Central memory CD8-positive, alpha-beta T cell (primary cell): ENCODE data around the gene STK17A.
"Not testable (repeated sequence)": the region's sequence is repeated elsewhere in the genome, so short reads cannot be mapped to it uniquely, and the experiment has no call there.

Experiments used
- ATAC-seq: fragments of 150-1000 bp; cut with Tn5 transposase; replicated peaks from 2 replicates; pipeline ENCODE4 v1.10.0; 2022; ENCODE audit warnings: mild to moderate bottlenecking, moderate FRiP score, moderate number of reproducible peaks; ENCODE audit not compliant: poor library complexity, severe bottlenecking; ENCODE audit errors: extremely low read depth
- DNase-seq, 2 donors: peaks; one replicate each; pipeline ENCODE4 v3.0.0; 2021; ENCODE audit warnings: low spot score in 2 of 2
- H3K27ac Mint-ChIP-seq: one replicate; pipeline ENCODE4 v1.8.0; 2022; ENCODE audit warnings: low read depth, mild to moderate bottlenecking, moderate library complexity, mixed read lengths
- H3K27me3 Mint-ChIP-seq: one replicate; pipeline ENCODE4 v1.8.0; 2022; ENCODE audit warnings: mixed read lengths
- H3K36me3 Mint-ChIP-seq: one replicate; pipeline ENCODE4 v1.8.0; 2022; ENCODE audit warnings: mild to moderate bottlenecking, moderate library complexity, mixed read lengths; ENCODE audit not compliant: insufficient read depth
- H3K4me1 Mint-ChIP-seq: one replicate; pipeline ENCODE4 v1.8.0; 2022; ENCODE audit warnings: mixed read lengths
- H3K4me3 Mint-ChIP-seq: one replicate; pipeline ENCODE4 v1.8.0; 2022; ENCODE audit warnings: mild to moderate bottlenecking, moderate library complexity, mixed read lengths
- H3K9me3 Mint-ChIP-seq: one replicate; pipeline ENCODE4 v1.8.0; 2022; ENCODE audit warnings: mixed read lengths

Gene STK17A

DNA sequence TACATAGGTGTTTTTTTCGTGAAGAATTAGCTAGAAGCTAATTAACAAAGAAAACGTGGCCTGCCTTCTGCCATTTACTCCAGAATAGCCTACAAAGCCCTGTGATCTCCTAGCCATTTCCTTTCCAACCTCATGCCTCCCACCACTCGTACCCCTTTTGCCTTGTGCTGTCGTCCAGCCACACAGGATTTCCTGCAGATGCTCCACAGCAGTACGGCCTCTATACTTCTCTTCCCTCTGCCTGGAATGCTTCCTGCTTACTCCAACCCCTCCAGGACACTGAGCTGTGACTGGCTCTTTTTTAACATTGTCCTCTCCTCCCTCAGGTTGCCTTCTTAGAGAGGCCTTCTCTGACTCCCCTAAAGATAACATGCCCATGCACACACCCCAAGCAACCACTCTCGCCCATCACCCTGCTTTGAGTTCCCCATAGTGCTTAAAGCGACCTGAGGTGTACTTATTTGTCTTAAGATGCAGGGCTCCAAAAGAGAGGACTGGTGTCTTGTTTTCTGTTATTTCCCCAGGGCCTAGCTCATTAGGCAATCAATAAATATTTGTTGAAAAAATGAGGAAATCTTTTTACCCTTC is 32.7 kb downstream of the STK17A start:
- Mint-ChIP-seq H3K27me3 (no peaks in the 10 kb centered on the region), H3K4me3 (peak overlapping the region; percentile 4), H3K9me3 (no peaks in the 10 kb centered on the region), H3K27ac (no peak overlapping the region), H3K4me1 (peaks cover 31% of the 10 kb centered on the region), H3K36me3 (peaks cover 44% of the 10 kb centered on the region)
- DNase-seq (no peak), ATAC-seq (no peak)

DNA sequence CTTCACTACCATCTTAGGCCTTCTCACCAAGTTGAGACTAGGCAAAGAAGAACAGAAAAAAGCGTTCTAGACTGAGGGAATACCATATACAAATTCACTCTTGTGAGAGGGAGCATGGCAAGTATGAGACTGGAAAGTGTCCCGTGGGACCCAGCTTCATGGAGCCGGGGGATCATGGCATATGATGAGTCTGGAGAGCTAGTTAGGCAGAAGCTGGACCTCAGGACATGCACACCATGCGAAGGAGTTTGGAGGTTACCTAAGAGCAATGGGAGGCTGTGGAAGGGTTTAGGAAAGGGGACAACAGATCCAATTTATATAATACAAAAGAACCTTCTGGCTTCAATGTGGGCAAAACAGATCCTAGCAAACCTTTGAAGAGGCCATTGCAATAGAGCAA is 34.1 kb downstream of the STK17A start:
- H3K27me3 Mint-ChIP-seq = no peaks in the 10 kb centered on the region
- peaks cover 32% of the 10 kb centered on the region for H3K4me1 Mint-ChIP-seq
- H3K9me3 Mint-ChIP-seq = no peaks in the 10 kb centered on the region
- ATAC-seq (no peak), DNase-seq (no peak)
- H3K27ac Mint-ChIP-seq = no peak overlapping the region
- peaks cover 40% of the 10 kb centered on the region for H3K36me3 Mint-ChIP-seq
- H3K4me3 Mint-ChIP-seq = no peak overlapping the region

DNA sequence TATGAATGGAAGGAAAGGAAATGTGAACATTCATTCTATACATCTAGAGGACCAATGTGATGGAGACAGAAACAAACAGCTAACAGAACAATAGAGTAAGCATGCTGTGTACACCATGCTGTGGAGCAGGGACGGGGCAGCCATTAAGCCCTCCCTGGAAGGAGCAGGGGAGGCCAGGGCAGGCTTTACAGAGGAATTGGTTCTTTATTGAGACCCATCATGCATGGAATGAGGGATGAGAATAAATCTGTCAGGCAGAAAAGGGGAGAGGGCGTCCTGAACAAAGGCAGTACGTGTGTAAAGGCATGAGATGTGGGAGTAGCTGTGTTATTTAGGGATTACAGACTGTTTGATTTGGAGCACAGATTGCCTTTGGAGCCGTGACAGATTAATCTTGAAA is 35.2 kb downstream of the STK17A start:
- H3K36me3 Mint-ChIP-seq = peaks cover 39% of the 10 kb centered on the region
- H3K4me3 Mint-ChIP-seq = no peak overlapping the region
- ATAC-seq (no peak), DNase-seq (no peak)
- no peaks in the 10 kb centered on the region for H3K27me3 Mint-ChIP-seq
- H3K27ac Mint-ChIP-seq = no peak overlapping the region
- H3K4me1 Mint-ChIP-seq = peaks cover 32% of the 10 kb centered on the region
- no peaks in the 10 kb centered on the region for H3K9me3 Mint-ChIP-seq

DNA sequence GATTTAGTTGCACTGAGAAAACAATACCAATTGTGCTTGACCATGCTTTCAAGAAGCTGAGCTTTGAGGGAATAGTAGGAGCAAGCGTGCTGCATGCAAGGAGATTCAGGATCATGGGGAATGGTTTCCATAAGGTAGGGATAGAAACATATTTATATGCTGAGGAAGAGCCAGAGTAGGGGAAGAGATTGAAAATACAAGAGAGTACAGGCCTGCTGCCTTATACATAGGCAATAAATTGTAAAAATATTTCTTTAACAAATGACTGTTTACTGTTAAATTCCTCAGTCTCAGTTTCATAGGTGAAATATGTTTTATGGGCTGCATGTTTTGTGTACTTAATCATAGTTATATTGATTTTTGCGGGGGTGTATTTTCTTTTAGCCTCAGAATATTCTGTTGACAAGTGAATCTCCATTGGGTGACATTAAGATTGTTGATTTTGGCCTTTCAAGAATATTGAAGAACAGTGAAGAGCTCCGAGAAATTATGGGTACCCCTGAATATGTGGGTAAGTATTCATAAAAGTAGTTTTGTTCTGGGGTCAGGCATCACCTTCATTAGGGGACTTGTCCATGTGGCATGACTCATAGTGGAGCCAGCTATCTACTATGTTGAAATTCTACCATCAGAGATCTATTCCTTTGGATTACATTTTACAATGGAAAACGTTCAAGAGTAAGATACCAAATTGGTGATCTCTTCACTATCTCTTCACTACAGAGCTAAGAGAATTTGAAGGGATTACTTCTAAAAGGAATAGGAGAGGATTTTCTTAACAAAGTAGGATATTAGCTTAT is 36.5 kb downstream of the STK17A start:
- H3K36me3 Mint-ChIP-seq = peaks cover 40% of the 10 kb centered on the region
- DNase-seq (no peak), ATAC-seq (no peak)
- no peak overlapping the region for H3K4me3 Mint-ChIP-seq
- peaks cover 28% of the 10 kb centered on the region for H3K4me1 Mint-ChIP-seq
- no peaks in the 10 kb centered on the region for H3K27me3 Mint-ChIP-seq
- H3K9me3 Mint-ChIP-seq = no peaks in the 10 kb centered on the region
- H3K27ac Mint-ChIP-seq = no peak overlapping the region

DNA sequence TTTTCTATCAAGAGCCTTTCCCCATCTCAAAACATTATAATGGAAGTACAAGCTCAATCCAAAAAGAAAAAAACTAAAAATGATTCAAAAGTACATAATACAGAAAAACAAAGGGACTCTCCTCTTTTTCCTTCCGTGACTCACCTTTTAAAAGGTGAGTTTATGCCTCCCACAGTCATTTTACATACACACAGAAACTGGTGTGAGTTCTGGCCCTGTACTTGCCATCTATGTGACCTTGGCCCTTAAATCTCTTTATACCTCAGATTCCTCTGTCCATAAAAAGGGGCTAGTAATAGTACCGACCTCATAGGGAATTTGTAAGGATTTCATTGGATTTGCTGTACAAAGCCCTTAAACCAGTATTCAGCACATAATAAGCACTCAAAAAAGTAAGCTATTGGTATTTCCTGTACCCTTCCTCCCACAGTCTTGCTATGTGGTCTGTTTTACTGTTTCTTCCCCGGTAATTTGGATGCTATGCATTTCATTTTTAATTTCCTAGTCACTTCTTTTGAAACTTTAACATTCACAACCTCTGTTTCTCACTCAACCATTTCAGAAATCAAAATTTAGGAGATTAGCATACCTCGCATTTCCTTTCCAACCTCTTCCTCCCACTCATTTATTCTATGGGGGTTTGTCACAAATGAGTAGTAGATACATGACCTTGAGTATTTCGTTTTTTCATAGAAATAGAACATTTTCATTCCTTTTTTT is 39.0 kb downstream of the STK17A start:
- no peaks in the 10 kb centered on the region for H3K27me3 Mint-ChIP-seq
- H3K36me3 Mint-ChIP-seq = peaks cover 51% of the 10 kb centered on the region
- peak overlapping the region; percentile 48 for H3K4me3 Mint-ChIP-seq
- ATAC-seq (no peak), DNase-seq (no peak)
- H3K27ac Mint-ChIP-seq = peak overlapping the region; percentile 82
- H3K9me3 Mint-ChIP-seq = no peaks in the 10 kb centered on the region
- H3K4me1 Mint-ChIP-seq = peaks cover 47% of the 10 kb centered on the region

DNA sequence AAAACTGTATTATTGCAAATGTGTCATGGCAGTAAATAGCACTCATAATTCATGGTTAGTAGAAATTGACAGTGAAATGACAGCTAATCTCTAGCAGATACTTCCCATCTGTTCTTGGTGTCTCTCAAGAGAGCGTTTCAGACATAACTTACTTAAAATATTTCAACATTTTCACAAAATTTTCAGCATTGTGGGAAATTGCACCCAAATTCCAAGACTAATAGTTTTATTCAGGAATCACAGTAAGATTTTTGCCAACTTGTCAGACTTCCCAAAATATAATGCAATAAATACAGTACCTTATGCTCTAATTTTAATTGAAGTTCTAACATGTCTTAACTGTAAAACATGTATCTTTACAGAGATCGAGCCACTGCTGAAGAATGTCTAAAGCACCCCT is 41.2 kb downstream of the STK17A start:
- no peak for DNase-seq
- Mint-ChIP-seq H3K27me3 (no peaks in the 10 kb centered on the region), H3K27ac (peak overlapping the region; percentile 76), H3K4me1 (peaks cover 70% of the 10 kb centered on the region), H3K36me3 (peaks cover 70% of the 10 kb centered on the region), H3K4me3 (peak overlapping the region; percentile 51), H3K9me3 (no peaks in the 10 kb centered on the region)
- ATAC-seq = no peak

DNA sequence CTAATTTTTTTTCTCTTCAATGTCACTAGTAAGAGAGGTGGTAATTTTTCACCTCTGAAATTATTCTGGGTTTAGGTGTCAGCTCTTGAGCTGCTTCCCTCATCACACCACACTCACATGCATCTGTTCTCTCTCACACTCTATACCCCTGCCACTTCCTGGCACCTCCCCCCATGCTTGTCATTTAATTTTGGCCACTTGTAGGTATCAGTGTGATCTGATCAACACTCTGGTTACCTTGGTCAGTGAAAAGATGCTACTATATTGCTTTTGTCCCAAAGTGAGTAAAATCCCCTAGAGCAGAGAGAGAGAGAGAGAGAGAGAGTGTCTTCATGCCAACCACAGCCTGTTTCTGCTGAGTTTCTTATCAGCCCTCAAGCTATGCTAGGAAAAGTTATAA is 42.5 kb downstream of the STK17A start:
- Mint-ChIP-seq H3K36me3 (peaks cover 74% of the 10 kb centered on the region), H3K4me3 (peak overlapping the region; percentile 51), H3K27me3 (no peaks in the 10 kb centered on the region), H3K4me1 (peaks cover 76% of the 10 kb centered on the region), H3K9me3 (no peaks in the 10 kb centered on the region), H3K27ac (peak overlapping the region; percentile 76)
- peak; percentile 94 for ATAC-seq
- peak; percentile 54 to 83 for DNase-seq

DNA sequence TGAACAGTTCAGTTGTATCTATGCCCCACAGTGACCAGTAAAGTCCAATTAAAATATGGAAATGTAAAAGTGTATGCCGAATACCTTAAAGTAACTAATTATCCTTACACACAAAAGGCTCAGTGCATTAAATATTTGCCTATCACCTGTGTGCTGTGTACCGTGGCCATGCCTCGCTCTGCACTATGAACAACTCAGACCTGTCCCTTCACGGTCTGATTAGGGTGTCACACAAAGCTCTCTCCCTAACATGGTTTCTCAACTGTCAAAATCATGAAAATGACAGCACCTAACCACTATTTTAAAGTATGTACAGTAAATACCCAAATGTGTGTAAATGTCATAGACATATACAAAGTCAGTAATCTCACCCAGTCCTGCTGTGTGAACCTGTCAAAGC is 43.1 kb downstream of the STK17A start:
- H3K27me3 Mint-ChIP-seq = no peaks in the 10 kb centered on the region
- H3K36me3 Mint-ChIP-seq = peaks cover 79% of the 10 kb centered on the region
- ATAC-seq (peak; percentile 21), DNase-seq (no peak)
- H3K27ac Mint-ChIP-seq = peak overlapping the region; percentile 76
- no peaks in the 10 kb centered on the region for H3K9me3 Mint-ChIP-seq
- H3K4me1 Mint-ChIP-seq = peaks cover 81% of the 10 kb centered on the region
- peak overlapping the region; percentile 51 for H3K4me3 Mint-ChIP-seq

DNA sequence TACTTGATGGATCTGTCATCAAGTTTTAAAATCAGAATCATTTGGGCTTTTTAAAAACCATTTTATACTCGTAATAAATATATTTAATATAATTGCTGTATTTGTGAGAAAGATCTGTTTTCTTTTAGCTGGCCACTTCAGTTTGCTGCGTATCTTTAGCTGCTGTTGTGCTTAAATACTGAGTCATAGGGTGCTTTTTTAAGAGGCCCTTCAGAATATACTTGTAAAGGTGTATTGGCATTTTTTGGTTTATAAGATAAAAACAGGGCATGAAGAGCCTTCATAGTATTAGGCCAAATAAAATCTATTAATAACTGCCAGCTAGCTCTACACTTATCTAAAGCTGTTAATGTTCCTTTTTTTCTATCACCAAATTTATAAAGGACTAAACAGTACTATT is 43.8 kb downstream of the STK17A start:
- no peaks in the 10 kb centered on the region for H3K27me3 Mint-ChIP-seq
- H3K36me3 Mint-ChIP-seq = peaks cover 82% of the 10 kb centered on the region
- DNase-seq = no peak
- H3K27ac Mint-ChIP-seq = peak overlapping the region; percentile 76
- no peak for ATAC-seq
- H3K4me3 Mint-ChIP-seq = peak overlapping the region; percentile 45
- peaks cover 84% of the 10 kb centered on the region for H3K4me1 Mint-ChIP-seq
- no peaks in the 10 kb centered on the region for H3K9me3 Mint-ChIP-seq

DNA sequence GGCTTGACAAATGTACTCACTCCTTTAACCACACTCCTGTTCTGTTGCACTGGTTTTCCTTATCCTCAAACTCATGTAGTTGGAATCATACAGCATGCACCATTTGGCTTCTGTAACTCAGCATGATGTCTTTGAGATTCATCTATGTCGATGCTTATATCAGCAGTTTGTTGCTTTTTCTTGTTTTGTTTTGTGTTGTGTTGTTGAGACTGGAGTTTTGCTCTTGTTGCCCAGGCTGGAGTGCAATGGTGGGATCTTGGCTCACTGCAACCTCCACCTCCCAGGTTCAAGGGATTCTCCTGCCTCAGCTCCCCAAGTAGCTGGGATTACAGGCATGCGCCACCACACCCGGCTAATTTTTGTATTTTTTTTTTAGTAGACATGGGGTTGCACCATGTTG is 44.9 kb downstream of the STK17A start:
- not testable (repeated sequence) for H3K27me3 Mint-ChIP-seq, DNase-seq, H3K9me3 Mint-ChIP-seq, ATAC-seq
- H3K36me3 Mint-ChIP-seq = peaks cover 82% of the 10 kb centered on the region
- H3K27ac Mint-ChIP-seq = peak overlapping the region; percentile 76
- H3K4me1 Mint-ChIP-seq = peaks cover 84% of the 10 kb centered on the region
- peak overlapping the region; percentile 45 for H3K4me3 Mint-ChIP-seq

DNA sequence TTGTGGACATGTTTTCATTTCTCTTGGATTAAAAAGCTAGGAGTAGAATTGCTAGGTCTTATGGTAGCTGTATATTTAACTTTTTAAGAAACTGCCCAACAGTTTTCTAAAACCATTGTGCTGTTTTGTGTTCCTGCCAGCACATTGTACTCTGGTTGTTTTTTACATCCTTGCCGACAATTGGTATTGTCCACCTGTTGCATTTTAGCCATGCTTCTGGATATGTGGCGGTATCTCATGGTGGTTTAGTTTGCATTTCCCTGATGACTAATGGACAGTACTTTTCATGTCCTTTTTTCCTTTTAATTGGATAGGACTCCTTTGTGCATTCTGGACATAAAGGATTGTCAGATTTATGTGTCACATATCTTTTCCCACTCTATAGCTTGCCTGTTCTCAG is 45.5 kb downstream of the STK17A start:
- peaks cover 85% of the 10 kb centered on the region for H3K4me1 Mint-ChIP-seq
- H3K9me3 Mint-ChIP-seq = no peaks in the 10 kb centered on the region
- H3K27ac Mint-ChIP-seq = peak overlapping the region; percentile 76
- no peaks in the 10 kb centered on the region for H3K27me3 Mint-ChIP-seq
- peaks cover 77% of the 10 kb centered on the region for H3K36me3 Mint-ChIP-seq
- no peak overlapping the region for H3K4me3 Mint-ChIP-seq
- DNase-seq (no peak), ATAC-seq (no peak)

DNA sequence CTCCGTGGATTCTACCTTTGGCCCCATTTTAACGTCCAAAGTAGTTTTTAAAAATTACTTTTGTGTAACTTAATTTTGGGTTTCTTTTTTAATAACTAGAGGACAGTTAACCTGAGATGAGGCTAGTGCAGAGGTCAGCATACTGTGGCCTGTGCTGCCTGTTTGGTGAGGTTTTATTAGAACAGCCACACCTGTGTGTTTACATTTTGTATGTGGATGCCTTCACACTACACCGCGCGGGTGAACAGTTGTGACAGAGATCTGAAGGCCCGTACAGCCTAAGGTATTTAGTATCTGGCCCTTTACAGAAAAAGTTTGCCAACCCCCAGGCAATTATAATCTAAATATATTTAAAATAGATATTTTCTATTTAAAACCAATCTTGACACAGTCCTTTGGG is 46.9 kb downstream of the STK17A start:
- peak overlapping the region; percentile 83 for H3K27ac Mint-ChIP-seq
- DNase-seq (no peak), ATAC-seq (no peak)
- peak overlapping the region; percentile 44 for H3K4me3 Mint-ChIP-seq
- no peaks in the 10 kb centered on the region for H3K27me3 Mint-ChIP-seq
- H3K4me1 Mint-ChIP-seq = peaks cover 90% of the 10 kb centered on the region
- H3K36me3 Mint-ChIP-seq = peaks cover 68% of the 10 kb centered on the region
- no peaks in the 10 kb centered on the region for H3K9me3 Mint-ChIP-seq

DNA sequence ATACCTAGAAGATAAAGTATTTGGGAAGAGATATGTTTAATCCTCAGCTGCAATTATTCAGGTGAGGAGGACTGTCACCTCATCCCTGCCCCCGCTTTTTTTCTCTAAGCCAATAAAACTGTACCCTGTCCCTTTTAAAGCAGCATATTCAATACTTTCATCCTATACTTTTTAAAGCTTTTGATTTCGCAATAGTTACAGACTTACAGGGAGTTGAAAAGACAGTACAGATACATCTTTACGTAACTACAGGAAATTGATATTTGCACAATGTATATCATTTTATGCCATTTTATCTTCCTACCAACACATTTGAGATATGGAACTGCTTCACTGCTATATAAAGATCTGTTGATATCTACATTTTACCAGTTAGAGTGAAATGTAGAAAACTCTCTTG is 47.6 kb downstream of the STK17A start:
- Mint-ChIP-seq H3K36me3 (peaks cover 65% of the 10 kb centered on the region), H3K4me3 (peak overlapping the region; percentile 60), H3K4me1 (peaks cover 90% of the 10 kb centered on the region), H3K27ac (peak overlapping the region; percentile 89), H3K9me3 (no peaks in the 10 kb centered on the region), H3K27me3 (no peaks in the 10 kb centered on the region)
- ATAC-seq (no peak), DNase-seq (no peak)
